GM10248 (cell line): ENCODE data around the gene CABP1.

Experiments used
- CTCF ChIA-PET: fragments of 300-600 bp; sonication (Branson Sonifier 250); formaldehyde crosslinking; extraction: SDS; loops from one replicate; lab custom pipeline; 2021; ENCODE audit warnings: antibody characterized with exemption; lab: Yijun Ruan, JAX
- POLR2A ChIA-PET: fragments of 350-650 bp; sonication (Branson Sonifier 250); formaldehyde crosslinking; extraction: SDS; loops from one replicate; lab custom pipeline; 2020; ENCODE audit warnings: antibody characterized with exemption; lab: Yijun Ruan, JAX
- DNase-seq: peaks from one replicate; pipeline ENCODE4 v3.0.0; 2012; ENCODE audit errors: extremely low spot score
- TF ChIP-seq, protein P1 (sequence below): IDR thresholded peaks from 2 replicates; pipeline ENCODE4 v1.5.1; 2012; ENCODE audit warnings: mild to moderate bottlenecking, low read depth; ENCODE audit errors: extremely low read depth, missing control alignments, control extremely low read depth

CABP1 gene

DNA sequence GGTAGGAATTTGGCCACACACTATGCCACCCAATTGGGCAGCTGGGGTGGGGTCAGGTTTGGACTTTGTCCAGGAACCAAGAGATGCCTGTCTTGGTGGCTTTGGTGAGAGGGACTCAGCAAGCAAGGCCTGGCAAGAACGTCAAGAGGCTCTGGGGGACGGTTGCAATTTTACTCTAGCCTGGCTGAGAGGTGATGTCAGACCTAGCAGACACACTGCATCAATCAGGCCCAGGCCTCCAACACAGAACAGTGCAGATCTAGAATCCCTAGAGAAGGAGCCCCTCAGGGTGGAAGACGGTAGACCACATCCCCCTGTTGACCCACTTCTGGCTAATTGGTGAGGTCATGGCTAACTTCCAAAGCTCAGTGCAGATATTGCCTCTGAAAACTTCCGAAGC lies 68.2 kb downstream of the CABP1 start:
- ChIA-PET CTCF (interaction anchor here (1.2 to 4.7 kb wide), 8 partner anchors 9 to 126 kb away, joined by 3 to 42 read pairs (median 4); no protein-coding TSS in a partner anchor), POLR2A (no interaction called here)
- TF ChIP-seq, protein P1, sequence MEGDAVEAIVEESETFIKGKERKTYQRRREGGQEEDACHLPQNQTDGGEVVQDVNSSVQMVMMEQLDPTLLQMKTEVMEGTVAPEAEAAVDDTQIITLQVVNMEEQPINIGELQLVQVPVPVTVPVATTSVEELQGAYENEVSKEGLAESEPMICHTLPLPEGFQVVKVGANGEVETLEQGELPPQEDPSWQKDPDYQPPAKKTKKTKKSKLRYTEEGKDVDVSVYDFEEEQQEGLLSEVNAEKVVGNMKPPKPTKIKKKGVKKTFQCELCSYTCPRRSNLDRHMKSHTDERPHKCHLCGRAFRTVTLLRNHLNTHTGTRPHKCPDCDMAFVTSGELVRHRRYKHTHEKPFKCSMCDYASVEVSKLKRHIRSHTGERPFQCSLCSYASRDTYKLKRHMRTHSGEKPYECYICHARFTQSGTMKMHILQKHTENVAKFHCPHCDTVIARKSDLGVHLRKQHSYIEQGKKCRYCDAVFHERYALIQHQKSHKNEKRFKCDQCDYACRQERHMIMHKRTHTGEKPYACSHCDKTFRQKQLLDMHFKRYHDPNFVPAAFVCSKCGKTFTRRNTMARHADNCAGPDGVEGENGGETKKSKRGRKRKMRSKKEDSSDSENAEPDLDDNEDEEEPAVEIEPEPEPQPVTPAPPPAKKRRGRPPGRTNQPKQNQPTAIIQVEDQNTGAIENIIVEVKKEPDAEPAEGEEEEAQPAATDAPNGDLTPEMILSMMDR, result no peak
- DNase-seq, result no peak

DNA sequence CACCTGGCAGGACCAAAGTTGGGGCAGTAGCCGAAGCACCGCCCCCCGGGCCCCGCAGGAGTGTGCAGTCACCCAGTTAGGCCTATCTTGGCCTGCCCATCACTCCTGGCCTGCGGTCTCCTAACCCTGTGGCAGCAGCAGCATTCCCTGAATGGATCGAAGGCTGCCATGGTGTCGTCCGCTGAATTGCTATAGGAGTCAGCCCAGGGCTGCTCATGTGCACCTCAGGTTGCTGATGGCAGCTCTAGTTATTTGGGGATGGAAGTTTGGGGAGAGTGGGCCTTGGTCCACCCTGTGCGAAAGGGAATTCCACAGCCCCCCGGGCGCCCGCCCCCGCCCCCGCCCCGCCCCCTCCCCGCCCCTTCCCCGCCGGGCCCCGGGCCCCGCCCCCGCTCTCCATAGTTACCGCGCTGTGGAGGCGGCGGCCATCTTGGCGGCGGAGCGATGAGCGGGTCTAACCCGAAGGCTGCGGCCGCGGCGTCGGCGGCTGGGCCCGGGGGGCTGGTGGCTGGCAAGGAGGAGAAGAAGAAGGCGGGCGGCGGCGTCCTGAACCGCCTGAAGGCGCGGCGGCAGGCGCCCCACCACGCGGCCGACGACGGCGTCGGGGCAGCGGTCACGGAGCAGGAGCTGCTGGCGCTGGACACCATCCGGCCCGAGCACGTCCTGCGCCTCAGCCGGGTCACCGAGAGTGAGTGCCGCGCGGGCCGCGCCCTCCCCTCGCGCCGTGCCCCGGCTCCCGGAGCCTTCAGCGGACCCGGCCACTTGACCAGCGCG lies 69.8 kb downstream of the CABP1 start, which contains the start of gene UNC119B:
TSS of gene UNC119B (plus strand) at position 428 of the 774 bp plus-strand sequence. CDS start at position 445, 17 bp downstream.
- TF ChIP-seq, protein P1, result no peak
- POLR2A ChIA-PET, result interaction anchor here (0.8 kb wide), 1 partner anchor 9 kb away, joined by 5 read pairs; no protein-coding TSS in a partner anchor
- CTCF ChIA-PET, result interaction anchor here (1.0 to 4.7 kb wide), 10 partner anchors 10 to 262 kb away, joined by 3 to 42 read pairs (median 4); partner anchors contain the start of genes ACADS and POP5
- DNase-seq, result peak; percentile 88

DNA sequence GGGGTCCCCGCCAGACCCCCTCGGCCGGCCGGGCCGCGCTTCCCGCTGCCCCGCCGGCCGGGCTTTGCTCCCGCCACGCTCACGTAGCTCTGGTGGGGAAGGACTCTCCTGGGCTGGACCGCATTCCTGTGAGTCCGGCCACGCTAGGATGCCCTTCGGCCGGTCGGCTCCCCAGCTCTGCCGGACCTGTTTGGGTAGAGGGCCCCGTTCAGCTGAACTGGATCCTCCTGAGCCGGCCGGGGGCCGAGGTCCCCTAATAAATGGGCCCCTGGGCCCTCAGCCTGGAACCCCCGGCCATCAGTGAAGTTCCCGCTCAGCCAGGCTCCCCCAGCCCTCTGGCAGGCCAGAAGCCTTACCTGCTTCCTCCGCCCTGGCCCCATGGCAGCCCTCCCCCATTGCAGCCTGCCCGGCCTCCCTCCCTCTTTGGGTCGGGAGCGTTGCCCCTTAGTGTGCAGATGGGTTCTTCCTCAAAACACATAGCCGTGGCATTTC lies 70.4 kb downstream of the CABP1 start:
- ChIA-PET CTCF (interaction anchor here (1.3 to 4.7 kb wide), 7 partner anchors 10 to 261 kb away, joined by 4 to 42 read pairs (median 5); partner anchors contain the start of genes ACADS and POP5), POLR2A (interaction anchor here (0.8 kb wide), 1 partner anchor 9 kb away, joined by 5 read pairs; no protein-coding TSS in a partner anchor)
- TF ChIP-seq, protein P1, result no peak
- DNase-seq, result peak; percentile 50

DNA sequence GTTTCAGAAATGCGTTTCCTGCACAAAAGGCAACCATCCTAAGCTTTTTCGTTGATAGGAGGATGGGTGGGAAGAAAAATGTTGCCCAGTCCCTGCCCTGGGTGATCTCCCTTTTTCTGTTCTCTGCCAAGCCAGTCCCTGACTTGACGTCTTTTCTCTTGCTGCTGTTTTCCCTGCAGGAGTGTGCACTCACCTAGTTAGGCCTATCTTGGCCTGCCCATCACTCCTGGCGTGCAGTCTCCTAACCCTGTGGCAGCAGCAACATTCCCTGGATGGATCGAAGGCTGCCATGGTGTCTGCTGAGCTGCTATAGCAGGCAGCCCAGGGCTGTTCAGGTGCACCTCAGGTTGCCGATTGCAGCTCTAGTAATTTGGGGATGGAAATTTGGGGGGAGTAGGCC lies 71.0 kb downstream of the CABP1 start:
- CTCF ChIA-PET, result interaction anchor here (1.3 to 4.7 kb wide), 7 partner anchors 9 to 261 kb away, joined by 4 to 42 read pairs (median 5); partner anchors contain the start of genes ACADS and POP5
- TF ChIP-seq, protein P1, result no peak
- DNase-seq, result no peak
- POLR2A ChIA-PET, result interaction anchor here (0.8 kb wide), 1 partner anchor 8 kb away, joined by 5 read pairs; no protein-coding TSS in a partner anchor

DNA sequence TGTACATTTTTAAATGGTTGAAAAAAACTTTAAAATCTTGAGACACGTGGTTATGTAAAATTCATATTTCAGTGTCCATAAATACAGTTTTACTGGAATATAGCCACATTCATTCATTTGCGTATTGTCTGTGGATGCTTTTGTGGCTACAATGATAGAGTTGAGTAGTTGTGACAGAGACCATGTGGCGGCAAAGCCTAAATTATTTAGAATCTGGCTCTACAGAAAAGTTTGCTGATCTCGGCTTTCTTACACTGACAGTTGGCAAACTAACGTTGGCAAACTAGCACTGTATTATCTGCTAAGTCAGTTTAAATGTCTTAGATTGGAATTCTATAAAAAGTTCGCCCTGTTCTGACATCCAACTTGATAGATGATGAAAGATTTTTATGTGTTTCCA lies 72.2 kb downstream of the CABP1 start:
- ChIA-PET CTCF (interaction anchor here (1.0 to 4.7 kb wide), 5 partner anchors 8 to 130 kb away, joined by 3 to 42 read pairs (median 5); partner anchors contain the start of gene POP5), POLR2A (no interaction called here)
- TF ChIP-seq, protein P1, result no peak
- DNase-seq, result no peak

DNA sequence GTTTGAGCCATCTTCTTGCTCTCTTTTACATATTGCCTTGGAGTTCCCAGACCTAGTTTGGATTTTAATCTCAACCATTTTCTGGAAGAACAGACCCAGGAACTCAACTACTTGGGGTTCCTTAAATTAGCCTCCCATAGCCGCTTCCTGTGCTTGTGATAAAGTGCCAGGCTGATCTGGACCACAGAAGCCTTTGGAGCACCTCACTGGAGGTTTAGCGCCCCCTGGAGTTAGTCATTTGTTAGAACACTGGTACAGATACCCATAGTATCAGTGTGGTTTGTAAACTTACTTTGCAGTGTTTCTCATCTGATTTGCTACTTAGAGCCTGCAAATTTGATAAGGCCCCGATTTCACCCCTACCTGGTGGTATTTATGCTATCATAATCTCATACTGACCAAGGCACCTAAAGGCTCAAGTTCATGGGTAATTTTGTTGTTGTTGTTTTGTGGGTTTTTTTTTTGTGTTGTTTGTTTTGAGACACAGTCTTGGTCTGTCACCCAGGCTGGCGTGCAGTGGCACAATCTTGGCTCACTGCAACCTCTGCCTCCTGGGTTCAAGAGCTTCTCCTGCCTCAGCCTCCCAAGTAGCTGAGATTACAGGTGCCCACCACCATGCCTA lies 73.5 kb downstream of the CABP1 start:
- TF ChIP-seq, protein P1, result peak; percentile 80
- DNase-seq, result peak; percentile 76
- ChIA-PET POLR2A (no interaction called here), CTCF (interaction anchor here (1.0 to 4.2 kb wide), 11 partner anchors 10 to 258 kb away, joined by 3 to 28 read pairs (median 4); partner anchors contain the start of genes ACADS and POP5)
